ENCODE data around the gene KANK2. TPM values are rescaled to one million over a fixed set of nuclear protein-coding genes. Genes with fewer than 3 reads are reported as not detected.
"Not testable (repeated sequence)": the region's sequence is repeated elsewhere in the genome, so short reads cannot be mapped to it uniquely, and the experiment has no call there.

Gene KANK2
- total RNA-seq, 1 experiment from 2014 or later: 98.4 TPM

- H3K27me3 ChIP-seq; H3K4me1 ChIP-seq; H3K27ac ChIP-seq; H3K9me3 ChIP-seq (replicated peaks); DNase-seq; H3K4me3 ChIP-seq: not testable (repeated sequence)
- peaks cover 11% of the 10 kb centered on the region for H3K36me3 ChIP-seq
Observed at GRCh38 chr19:11160440-11160768, 36.9 kb downstream of the KANK2 start.

DNA sequence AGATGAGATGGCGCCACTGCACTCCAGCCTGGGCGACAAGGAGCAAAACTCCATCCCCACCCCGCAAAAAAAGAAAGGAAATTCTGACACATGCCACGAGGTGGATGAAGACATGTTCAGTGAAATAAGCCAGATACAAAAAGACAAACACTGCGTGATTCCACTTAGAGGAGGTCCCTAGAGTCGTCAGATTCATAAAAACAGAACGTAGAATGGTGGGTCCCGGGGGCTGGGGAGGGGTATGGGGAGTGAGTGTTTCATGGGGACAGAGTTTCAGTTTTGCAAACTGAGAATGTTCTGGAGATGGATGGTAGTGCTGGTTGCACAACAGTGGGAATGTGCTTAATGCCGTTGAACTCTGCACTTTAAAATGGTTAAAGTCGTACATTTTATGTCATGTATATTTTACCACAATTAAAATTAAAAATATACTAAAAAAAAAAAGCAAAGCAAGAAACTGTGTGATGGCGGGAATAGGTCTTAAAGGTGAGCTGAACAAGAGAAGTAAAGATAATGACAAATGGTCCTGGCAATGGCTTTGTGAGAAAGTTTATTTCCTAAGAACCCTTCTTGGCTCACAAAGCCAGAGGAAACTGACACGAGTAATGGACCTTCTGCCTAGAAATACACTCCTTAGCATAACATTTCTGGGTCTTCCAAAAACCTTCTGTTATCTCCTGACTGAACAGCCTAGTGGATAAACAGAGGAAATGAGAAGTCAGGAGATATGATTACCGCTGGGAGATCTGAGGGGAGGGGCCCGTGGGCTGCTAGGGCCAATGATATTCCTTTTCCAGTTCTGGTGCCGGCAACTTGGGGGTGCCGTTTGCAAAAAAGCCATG is 37.5 kb downstream of the KANK2 start:
- Histone ChIP-seq H3K9me3 (replicated peaks) (no peaks in the 10 kb centered on the region), H3K4me3 (no peak overlapping the region), H3K27me3 (no peaks in the 10 kb centered on the region), H3K4me1 (no peaks in the 10 kb centered on the region), H3K36me3 (peaks cover 6% of the 10 kb centered on the region), H3K27ac (no peak overlapping the region)
- no peak for DNase-seq

DNA sequence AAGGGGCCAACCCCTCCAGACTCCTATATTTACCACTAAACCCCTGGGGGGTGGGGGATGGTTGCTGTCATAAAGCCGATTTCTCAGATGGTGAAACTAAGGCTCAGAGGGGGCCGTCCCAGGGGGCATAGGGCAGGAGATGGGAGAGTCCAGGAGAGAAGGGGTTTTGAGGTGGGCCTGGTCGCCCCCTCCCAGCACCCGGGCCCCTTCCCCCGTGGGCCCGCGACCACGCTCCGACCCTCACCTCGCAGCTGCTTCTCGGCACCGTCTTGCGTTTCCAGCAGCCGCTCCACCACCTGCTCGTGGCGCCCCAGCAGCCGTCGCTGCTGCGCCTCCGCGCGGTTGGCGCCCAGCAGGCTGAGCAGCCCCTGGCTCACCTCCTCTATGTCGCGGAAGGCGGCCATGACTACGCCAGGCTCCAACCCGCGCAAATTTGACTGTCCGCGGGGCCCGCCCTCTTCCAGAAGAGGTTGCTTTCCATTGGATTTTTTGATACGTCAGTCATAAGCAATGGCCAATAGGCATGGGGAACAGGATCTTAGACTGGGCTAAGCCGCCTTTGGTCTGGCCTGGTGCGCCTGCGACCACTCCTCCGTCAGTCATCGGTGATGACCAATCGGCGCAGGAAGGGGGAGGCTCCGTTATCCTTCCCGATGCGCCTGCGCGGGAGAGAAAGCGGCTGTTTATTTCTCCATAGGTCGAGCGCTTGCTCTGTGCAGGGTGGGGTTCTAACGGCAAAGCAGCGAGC is 41.8 kb downstream of the KANK2 start, which contains the start of gene SPC24:
Gene SPC24, minus strand, starts transcription at position 410 of the 748 bp plus-strand sequence. Its CDS starts 6 bp downstream, at position 404.
- Histone ChIP-seq H3K9me3 (replicated peaks) (no peaks in the 10 kb centered on the region), H3K27me3 (no peaks in the 10 kb centered on the region), H3K4me3 (peak within 1 kb of the TSS; percentile 90), H3K27ac (peak within 1 kb of the TSS; percentile 79), H3K4me1 (no peaks in the 10 kb centered on the region), H3K36me3 (peaks cover 17% of the 10 kb centered on the region)
- peak; percentile 98 for DNase-seq

GRCh38 chr19:11154683-11155047 is 42.7 kb downstream of the KANK2 start:
- no peaks in the 10 kb centered on the region for H3K4me1 ChIP-seq
- DNase-seq: no peak
- no peaks in the 10 kb centered on the region for H3K27me3 ChIP-seq
- no peak overlapping the region; the same call in 1 of the 2 replicates for H3K27ac ChIP-seq
- H3K9me3 ChIP-seq (replicated peaks): no peaks in the 10 kb centered on the region
- H3K4me3 ChIP-seq: peak overlapping the region; percentile 90
- peaks cover 22% of the 10 kb centered on the region for H3K36me3 ChIP-seq

GRCh38 chr19:11152318-11153062 is 44.9 kb downstream of the KANK2 start:
- no peak for DNase-seq
- Histone ChIP-seq H3K4me1 (no peaks in the 10 kb centered on the region), H3K9me3 (replicated peaks) (no peaks in the 10 kb centered on the region), H3K36me3 (peaks cover 30% of the 10 kb centered on the region), H3K27me3 (no peaks in the 10 kb centered on the region), H3K4me3 (no peak overlapping the region), H3K27ac (no peak overlapping the region)

DNA sequence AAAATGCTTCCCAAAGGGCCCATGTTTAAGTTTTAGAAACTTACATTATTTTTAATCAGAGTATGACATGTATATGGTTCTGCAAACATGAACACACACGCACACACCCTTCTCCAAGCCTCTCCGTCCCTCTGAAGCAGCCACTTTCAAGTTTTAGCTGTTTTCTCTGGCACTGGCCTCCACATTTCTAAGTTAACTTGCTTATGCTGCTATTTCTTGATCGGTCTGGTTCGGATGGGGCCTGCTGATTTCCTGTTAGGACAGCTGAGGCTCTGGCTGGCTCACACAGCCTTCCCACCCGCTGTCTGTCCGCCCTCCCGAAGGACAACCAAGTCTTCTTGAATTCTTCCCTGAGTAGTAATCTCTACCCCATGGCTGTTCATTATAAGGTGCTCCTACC is 46.2 kb downstream of the KANK2 start:
- Histone ChIP-seq H3K36me3 (peaks cover 30% of the 10 kb centered on the region), H3K4me3 (no peak overlapping the region), H3K9me3 (replicated peaks) (no peaks in the 10 kb centered on the region), H3K4me1 (no peaks in the 10 kb centered on the region), H3K27me3 (no peaks in the 10 kb centered on the region), H3K27ac (no peak overlapping the region)
- no peak for DNase-seq

DNA sequence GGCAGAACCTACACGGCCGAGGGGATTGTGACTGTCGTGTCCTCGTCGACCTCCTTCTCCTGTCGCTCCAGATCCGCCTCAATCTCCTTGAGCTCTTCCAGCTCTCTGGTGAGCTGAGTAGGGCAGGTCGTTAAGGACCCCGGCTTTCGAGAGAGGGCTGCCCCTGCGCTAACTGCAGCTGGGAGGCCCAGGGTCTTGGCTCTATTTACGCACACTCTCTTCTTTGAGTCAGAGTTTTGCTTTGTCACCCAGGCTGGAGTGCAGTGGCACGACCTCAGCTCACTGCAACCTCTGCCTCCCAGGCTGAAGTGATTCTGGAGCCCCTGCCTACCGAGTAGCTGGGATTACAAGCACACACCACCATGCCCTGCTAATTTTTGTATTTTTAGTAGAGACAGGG is 49.3 kb downstream of the KANK2 start:
- Histone ChIP-seq H3K9me3 (replicated peaks) (no peaks in the 10 kb centered on the region), H3K4me3 (no peak overlapping the region), H3K27ac (no peak overlapping the region), H3K36me3 (peaks cover 38% of the 10 kb centered on the region), H3K4me1 (peaks cover 20% of the 10 kb centered on the region), H3K27me3 (no peaks in the 10 kb centered on the region)
- DNase-seq: no peak

GRCh38 chr19:11145536-11145924 is 51.8 kb downstream of the KANK2 start:
- Histone ChIP-seq H3K4me3 (no peak overlapping the region), H3K27me3 (no peaks in the 10 kb centered on the region), H3K27ac (peak overlapping the region; percentile 97), H3K4me1 (peaks cover 31% of the 10 kb centered on the region), H3K36me3 (peaks cover 21% of the 10 kb centered on the region), H3K9me3 (replicated peaks) (no peaks in the 10 kb centered on the region)
- no peak for DNase-seq

GRCh38 chr19:11142528-11143171 is 54.7 kb downstream of the KANK2 start:
- Histone ChIP-seq H3K27me3 (no peaks in the 10 kb centered on the region), H3K4me3 (peak overlapping the region; percentile 40), H3K9me3 (replicated peaks) (no peaks in the 10 kb centered on the region), H3K27ac (peak overlapping the region; percentile 97), H3K4me1 (peaks cover 39% of the 10 kb centered on the region), H3K36me3 (peaks cover 8% of the 10 kb centered on the region)
- peak; percentile 95 to 96 for DNase-seq

DNA sequence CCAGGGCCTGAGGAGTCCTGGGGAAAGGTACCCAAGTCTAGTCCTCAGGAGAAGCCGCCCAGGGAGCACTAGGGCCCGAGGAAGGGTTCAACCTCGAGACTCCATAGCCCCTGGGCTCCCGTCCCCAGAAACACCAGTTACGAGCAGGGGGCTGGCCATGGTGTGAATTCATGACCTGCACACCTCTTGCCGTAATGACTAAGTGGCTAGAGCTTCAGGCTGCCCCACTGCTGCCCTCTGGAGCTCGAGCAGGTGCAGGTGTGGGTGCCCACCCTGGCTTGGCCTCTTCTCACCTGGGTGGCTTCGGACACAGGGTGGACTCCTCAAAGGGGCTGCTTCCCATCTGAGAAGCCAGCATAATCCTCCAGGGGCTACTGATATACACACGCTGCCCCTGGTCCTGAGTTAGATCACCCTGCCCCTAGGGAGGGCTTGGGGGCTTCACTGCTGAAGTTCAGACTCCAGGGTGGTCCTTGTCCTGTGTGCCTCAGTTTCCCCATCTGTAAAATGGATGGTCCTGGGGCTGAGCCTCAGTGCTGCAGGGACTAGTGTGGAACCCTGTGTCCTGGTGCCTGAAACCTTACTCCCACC is 55.3 kb downstream of the KANK2 start:
- no peak overlapping the region; the same call in 1 of the 2 replicates for H3K27ac ChIP-seq
- H3K36me3 ChIP-seq: peaks cover 8% of the 10 kb centered on the region
- peaks cover 39% of the 10 kb centered on the region for H3K4me1 ChIP-seq
- H3K27me3 ChIP-seq: no peaks in the 10 kb centered on the region
- DNase-seq: no peak
- no peaks in the 10 kb centered on the region for H3K9me3 ChIP-seq (replicated peaks)
- H3K4me3 ChIP-seq: no peak overlapping the region

- H3K4me1 ChIP-seq: peaks cover 39% of the 10 kb centered on the region
- H3K4me3 ChIP-seq: no peak overlapping the region
- DNase-seq: no peak
- peaks cover 6% of the 10 kb centered on the region for H3K36me3 ChIP-seq
- no peaks in the 10 kb centered on the region for H3K27me3 ChIP-seq
- no peak overlapping the region for H3K27ac ChIP-seq
- no peaks in the 10 kb centered on the region for H3K9me3 ChIP-seq (replicated peaks)
Observed at GRCh38 chr19:11140896-11141295, 56.4 kb downstream of the KANK2 start.

DNA sequence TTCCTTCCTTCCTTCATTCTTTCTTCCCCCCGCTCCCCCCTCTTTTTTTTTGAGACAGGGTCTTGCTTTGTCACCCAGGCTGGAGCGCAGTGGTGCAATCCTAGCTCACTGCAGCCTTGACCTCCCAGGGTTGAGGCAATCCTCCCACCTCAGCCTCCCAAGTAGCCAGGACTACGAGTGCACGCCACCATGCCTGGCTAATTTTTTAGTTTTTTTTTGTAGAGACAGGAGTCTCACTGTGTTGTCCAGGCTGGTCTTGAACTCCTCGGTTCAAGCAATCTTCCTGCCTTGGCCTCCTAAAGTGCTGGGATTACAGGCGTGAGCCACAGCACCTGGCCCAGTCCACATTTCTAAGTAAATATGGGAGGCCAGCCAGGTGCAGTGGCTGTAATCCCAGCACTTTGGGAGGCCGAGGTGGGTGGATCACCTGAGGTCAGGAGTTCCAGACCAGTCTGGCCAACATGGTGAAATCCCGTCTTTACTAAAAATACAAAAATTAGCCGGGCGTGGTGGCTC is 57.3 kb downstream of the KANK2 start:
- not testable (repeated sequence) for H3K4me3 ChIP-seq; H3K27me3 ChIP-seq; H3K9me3 ChIP-seq (replicated peaks); DNase-seq; H3K36me3 ChIP-seq
- H3K27ac ChIP-seq: peak overlapping the region; percentile 65; the same call in 1 of the 2 replicates
- H3K4me1 ChIP-seq: peaks cover 35% of the 10 kb centered on the region

- DNase-seq: peak; percentile 93 to 95
- Histone ChIP-seq H3K36me3 (no peaks in the 10 kb centered on the region), H3K27ac (peak overlapping the region; percentile 65), H3K27me3 (no peaks in the 10 kb centered on the region), H3K9me3 (replicated peaks) (no peaks in the 10 kb centered on the region), H3K4me3 (peak overlapping the region; percentile 11), H3K4me1 (peaks cover 24% of the 10 kb centered on the region)
Observed at GRCh38 chr19:11138601-11139300, 58.6 kb downstream of the KANK2 start.
